ENCODE measurements around the gene L1CAM. TPM values are rescaled to one million over a fixed set of nuclear protein-coding genes. Genes with fewer than 3 reads are reported as not detected.

L1CAM gene
- total and polyA plus RNA-seq, 4 donors, result 0.28 to 0.59 (median 0.39) TPM; not detected in 1

GRCh38 chrX:153866302-153867019, 19.5 kb downstream of the L1CAM start:
- Histone ChIP-seq H3K4me3 (ENCODE audit: low read depth in 1 of 3, low read length in 3 of 3) (no peak overlapping the region), H3K27me3 (ENCODE audit: control insufficient read depth in 4 of 4, insufficient read depth in 4 of 4, low read length in 3 of 4) (no peaks in the 10 kb centered on the region), H3K9ac (ENCODE audit: low read depth in 1 of 2, low read length in 2 of 2) (no peak overlapping the region), H3K9me3 (ENCODE audit: control insufficient read depth in 4 of 4, low read length in 3 of 4) (no peaks in the 10 kb centered on the region), H3K36me3 (ENCODE audit: control insufficient read depth in 4 of 4, insufficient read depth in 3 of 4, low read depth in 1 of 4, low read length in 3 of 4) (no peaks in the 10 kb centered on the region), H3K4me1 (ENCODE audit: control insufficient read depth in 4 of 4, insufficient read depth in 4 of 4, low read length in 3 of 4) (no peaks in the 10 kb centered on the region), H3K27ac (ENCODE audit: low read depth in 1 of 2, low read length in 2 of 2) (no peak overlapping the region)
- 76% methylated on average over 22 of the region's 22 CpGs for WGBS
- TF ChIP-seq NR2F2 (IDR thresholded peaks at IDR 0.05), result no peak
- no peak for TF ChIP-seq REST (IDR thresholded peaks at IDR 0.05)
- TF ChIP-seq GABPA (IDR thresholded peaks at IDR 0.05 in 1 of 2, conservative IDR thresholded peaks at IDR 0.05 in 1 of 2), result no peak
- no peak for TF ChIP-seq YY1 (IDR thresholded peaks at IDR 0.05)
- TF ChIP-seq CTCF (IDR thresholded peaks at IDR 0.05; ENCODE audit: low read depth, low read length, missing input control), result no peak
- no peak for TF ChIP-seq HNF4A (conservative IDR thresholded peaks at IDR 0.05)
- TF ChIP-seq MAX (IDR thresholded peaks at IDR 0.05), result no peak
- TF ChIP-seq ATF3 (IDR thresholded peaks at IDR 0.05), result no peak
- TF ChIP-seq HNF4G (IDR thresholded peaks at IDR 0.05), result no peak
- TF ChIP-seq RXRA (IDR thresholded peaks at IDR 0.05), result no peak
- no peak for TF ChIP-seq ZBTB33 (IDR thresholded peaks at IDR 0.05)
- no peak for TF ChIP-seq SP1 (IDR thresholded peaks at IDR 0.05)
- no peak for TF ChIP-seq FOXA1 (IDR thresholded peaks at IDR 0.05)
- TF ChIP-seq RAD21 (IDR thresholded peaks at IDR 0.05), result no peak
- TF ChIP-seq TAF1 (conservative IDR thresholded peaks at IDR 0.05), result no peak
- no peak for TF ChIP-seq FOXA2 (IDR thresholded peaks at IDR 0.05)
- no peak for TF ChIP-seq JUND (IDR thresholded peaks at IDR 0.05)
- TF ChIP-seq EGR1 (IDR thresholded peaks at IDR 0.05; ENCODE audit: low read depth in 2 of 2), result no peak
- DNase-seq (ENCODE audit: low spot score), result no peak
